B cell (primary cell): ENCODE results near the gene RASL10A. TPM values are rescaled to one million over a fixed set of nuclear protein-coding genes. Genes with fewer than 3 reads are reported as not detected.

Experiments used
- ATAC-seq: fragments of 200-7000 bp; cut with Tn5 transposase; one replicate; pipeline ENCODE4 v1.10.0; 2021; ENCODE audit warnings: low read depth, mild to moderate bottlenecking, moderate number of reproducible peaks, moderate library complexity
- CTCF ChIA-PET: fragments of 350-600 bp; sonication (Branson Sonifier 250); formaldehyde crosslinking; loops from one replicate; lab custom pipeline; 2021; ENCODE audit warnings: antibody characterized with exemption, inconsistent platforms; lab: Charles Lee
- POLR2A ChIA-PET: fragments of 350-600 bp; sonication (Branson Sonifier 250); formaldehyde crosslinking; loops from one replicate; lab custom pipeline; 2021; ENCODE audit warnings: antibody characterized with exemption; lab: Charles Lee
- DNase-seq: peaks from one replicate; pipeline ENCODE4 v3.0.0; 2013
- H2AFZ ChIP-seq: 2 replicates; pipeline ENCODE4 v1.6.1; 2012; ENCODE audit warnings: mild to moderate bottlenecking, low read depth, low read length; ENCODE audit not compliant: insufficient read depth, poor library complexity, severe bottlenecking
- H3K27ac ChIP-seq, 2 donors: 1 replicate in 1 of 2; 2 replicates in 1 of 2; pipeline ENCODE4 v1.5.1; 2012 to 2013; ENCODE audit warnings: low read length in 2 of 2, mild to moderate bottlenecking in 2 of 2, moderate library complexity in 1 of 2
- H3K27me3 ChIP-seq, 4 experiments: fragments of 200-600 bp in 1 of 4; sonication (generic) in 1 of 4; replicated peaks in 1 of 4; 1 replicate in 2 of 4; 2 replicates in 2 of 4; pipeline versions ENCODE4 v1.6.1 to v1.7.0; 2013 to 2016; ENCODE audit warnings: low read length in 3 of 4, mild to moderate bottlenecking in 2 of 4, mixed read lengths in 1 of 4, moderate library complexity in 1 of 4; ENCODE audit not compliant: insufficient read depth in 4 of 4, control insufficient read depth in 3 of 4; ENCODE audit errors: control extremely low read depth in 1 of 4
- H3K36me3 ChIP-seq, 2 experiments: replicated peaks in 1 of 2; 1 replicate in 1 of 2; 2 replicates in 1 of 2; pipeline versions ENCODE4 v1.6.1 to v1.7.1; 2013; ENCODE audit warnings: low read length in 1 of 2; ENCODE audit not compliant: insufficient read depth in 2 of 2, control insufficient read depth in 1 of 2; ENCODE audit errors: control extremely low read depth in 1 of 2, extremely low read depth in 1 of 2
- H3K4me1 ChIP-seq, 2 donors: fragments of 200-600 bp in 1 of 2; sonication (generic) in 1 of 2; 1 replicate in 1 of 2; 2 replicates in 1 of 2; pipeline versions ENCODE4 v1.5.1 to v1.6.1; 2013 to 2017; ENCODE audit warnings: low read length in 2 of 2; ENCODE audit not compliant: control insufficient read depth in 2 of 2, insufficient read depth in 2 of 2
- H3K4me2 ChIP-seq: replicated peaks from 2 replicates; pipeline ENCODE3; 2012; ENCODE audit warnings: mild to moderate bottlenecking, low read depth, low read length; ENCODE audit not compliant: poor library complexity, severe bottlenecking
- H3K4me3 ChIP-seq, 5 experiments: fragments of 200-600 bp in 1 of 5; sonication (generic) in 1 of 5; 1 replicate in 3 of 5; 2 replicates in 2 of 5; pipeline versions ENCODE4 v1.5.1 to v1.7.0; 2011 to 2016; ENCODE audit warnings: low read length in 4 of 5, mild to moderate bottlenecking in 4 of 5, low read depth in 2 of 5, control low read depth in 1 of 5, moderate library complexity in 1 of 5; ENCODE audit not compliant: insufficient read depth in 1 of 5; ENCODE audit errors: control extremely low read depth in 1 of 5, extremely low read depth in 1 of 5
- H3K79me2 ChIP-seq: fragments of 200-600 bp; sonication (generic); one replicate; pipeline ENCODE4 v1.6.0; 2016; ENCODE audit warnings: low read length; ENCODE audit not compliant: control insufficient read depth, insufficient read depth
- H3K9ac ChIP-seq: fragments of 200-600 bp; sonication (generic); 2 replicates; pipeline ENCODE4 v1.6.1; 2017; ENCODE audit warnings: mild to moderate bottlenecking, low read length, moderate library complexity
- H3K9me3 ChIP-seq, 3 donors: one replicate each; pipeline versions ENCODE4 v1.6.1 to v1.7.1; 2013; ENCODE audit warnings: low read length in 2 of 3; ENCODE audit not compliant: control insufficient read depth in 2 of 3, insufficient read depth in 1 of 3; ENCODE audit errors: control extremely low read depth in 1 of 3
- H4K20me1 ChIP-seq: 2 replicates; pipeline ENCODE4 v1.6.0; 2012; ENCODE audit warnings: mild to moderate bottlenecking, low read length; ENCODE audit not compliant: insufficient read depth, control insufficient read depth, poor library complexity, severe bottlenecking
- H3K27ac Mint-ChIP-seq: one replicate; pipeline ENCODE4 v1.8.0; 2021; ENCODE audit warnings: mixed read lengths
- H3K27me3 Mint-ChIP-seq: one replicate; pipeline ENCODE4 v1.8.0; 2021; ENCODE audit warnings: mixed read lengths
- H3K4me1 Mint-ChIP-seq: one replicate; pipeline ENCODE4 v1.8.0; 2021; ENCODE audit warnings: mixed read lengths
- H3K4me3 Mint-ChIP-seq: one replicate; pipeline ENCODE4 v1.8.0; 2021; ENCODE audit warnings: mixed read lengths
- H3K9me3 Mint-ChIP-seq: one replicate; pipeline ENCODE4 v1.8.0; 2022; ENCODE audit warnings: mixed read lengths; ENCODE audit not compliant: insufficient read depth
- EZH2 ChIP-seq: IDR thresholded peaks from 2 replicates; pipeline ENCODE4 v1.6.1; 2012; ENCODE audit warnings: borderline replicate concordance, low read depth, mild to moderate bottlenecking, moderate library complexity, low read length; ENCODE audit not compliant: insufficient read depth, poor library complexity, severe bottlenecking
- WGBS: methylation state at CpG from one replicate; pipeline ENCODE4 v1.1.5; 2013; ENCODE audit warnings: missing lambda C conversion rate; ENCODE audit not compliant: insufficient coverage; 5-methylcytosine and 5-hydroxymethylcytosine counted together
- intact Hi-C: fragments of 100-400 bp; cut with micrococcal nuclease; formaldehyde crosslinking; loops from one replicate; pipeline ENCODE4 v1.10.0; 2022
- polyA plus RNA-seq: library from polyadenylated mRNA; depleted of rRNA; stranded (reverse); fragments of >200 nt; gene quantifications from 2 replicates; pipeline ENCODE4 v1.2.3, GENCODE V29; 2012
- total RNA-seq, 2 donors: library from RNA; stranded (reverse); fragments of 120-200 nt in 1 of 2; gene quantifications; 1 replicate in 1 of 2; 2 replicates in 1 of 2; pipeline versions ENCODE4 v1.2.3 to v1.2.4, GENCODE V29; 2013 to 2022
- TF ChIP-seq, protein P1 (sequence below): fragments of 200-600 bp; IDR thresholded peaks from one replicate; pipeline ENCODE4 v1.8.0; 2022; ENCODE audit warnings: antibody characterized with exemption, mild to moderate bottlenecking

Gene RASL10A
- total and polyA plus RNA-seq, 2 donors (not counting 1 experiment from before 2014, with no cell fraction given) = 2.8 to 4.7 TPM

DNA sequence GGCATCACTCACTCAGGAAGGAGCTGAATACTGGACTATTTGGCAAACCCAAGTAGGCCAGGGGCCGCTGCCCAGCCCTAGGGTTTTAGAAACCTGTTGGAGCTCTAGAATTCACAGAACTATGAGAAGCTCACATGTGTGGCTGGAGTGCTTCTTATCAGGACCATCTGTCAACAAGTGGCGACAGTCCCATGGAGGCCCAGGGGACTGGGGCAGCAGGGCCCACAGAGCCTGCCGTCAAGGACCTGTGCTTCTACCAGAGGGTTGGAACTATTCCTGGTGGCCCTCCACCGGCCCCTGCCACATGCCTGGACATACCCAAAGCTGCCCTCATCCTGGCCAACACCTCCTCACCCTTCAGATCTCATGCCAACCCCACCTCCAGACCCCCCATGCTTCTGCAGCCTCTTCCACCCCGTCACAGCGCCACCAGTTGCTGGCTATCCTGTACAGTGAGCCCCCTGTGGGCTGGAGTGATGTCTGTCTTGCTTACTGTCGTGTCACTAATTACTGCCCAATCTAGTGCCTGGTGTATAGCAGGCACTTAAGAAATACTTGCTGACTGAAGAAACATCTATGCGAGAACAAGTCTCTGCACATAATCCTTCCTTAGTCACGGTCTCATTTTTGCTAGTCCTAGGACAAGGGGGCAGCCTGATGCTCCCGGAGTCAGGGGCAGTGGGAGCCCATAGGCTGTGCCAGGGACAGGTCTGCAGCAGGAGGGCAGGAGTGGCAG is 27.2 kb upstream of the RASL10A start:
- H3K4me3 ChIP-seq = no peak overlapping the region
- H3K27me3 ChIP-seq = no peaks in the 10 kb centered on the region
- Mint-ChIP-seq H3K9me3 (no peaks in the 10 kb centered on the region), H3K4me3 (no peak overlapping the region), H3K4me1 (no peaks in the 10 kb centered on the region), H3K27ac (peak overlapping the region; percentile 53), H3K27me3 (no peaks in the 10 kb centered on the region)
- POLR2A ChIA-PET = no interaction called here
- H3K27ac ChIP-seq = no peak overlapping the region
- DNase-seq (no peak), ATAC-seq (no peak)
- peaks cover 0 to 91% of the 10 kb centered on the region in 2 experiments for H3K36me3 ChIP-seq
- CTCF ChIA-PET = no interaction called here
- H3K9me3 ChIP-seq = no peaks in the 10 kb centered on the region
- TF ChIP-seq EZH2 = no peak
- TF ChIP-seq, protein P1, sequence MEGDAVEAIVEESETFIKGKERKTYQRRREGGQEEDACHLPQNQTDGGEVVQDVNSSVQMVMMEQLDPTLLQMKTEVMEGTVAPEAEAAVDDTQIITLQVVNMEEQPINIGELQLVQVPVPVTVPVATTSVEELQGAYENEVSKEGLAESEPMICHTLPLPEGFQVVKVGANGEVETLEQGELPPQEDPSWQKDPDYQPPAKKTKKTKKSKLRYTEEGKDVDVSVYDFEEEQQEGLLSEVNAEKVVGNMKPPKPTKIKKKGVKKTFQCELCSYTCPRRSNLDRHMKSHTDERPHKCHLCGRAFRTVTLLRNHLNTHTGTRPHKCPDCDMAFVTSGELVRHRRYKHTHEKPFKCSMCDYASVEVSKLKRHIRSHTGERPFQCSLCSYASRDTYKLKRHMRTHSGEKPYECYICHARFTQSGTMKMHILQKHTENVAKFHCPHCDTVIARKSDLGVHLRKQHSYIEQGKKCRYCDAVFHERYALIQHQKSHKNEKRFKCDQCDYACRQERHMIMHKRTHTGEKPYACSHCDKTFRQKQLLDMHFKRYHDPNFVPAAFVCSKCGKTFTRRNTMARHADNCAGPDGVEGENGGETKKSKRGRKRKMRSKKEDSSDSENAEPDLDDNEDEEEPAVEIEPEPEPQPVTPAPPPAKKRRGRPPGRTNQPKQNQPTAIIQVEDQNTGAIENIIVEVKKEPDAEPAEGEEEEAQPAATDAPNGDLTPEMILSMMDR = no peak
- no peak overlapping the region for H3K4me2 ChIP-seq
- H4K20me1 ChIP-seq = peaks cover 85% of the 10 kb centered on the region
- WGBS = 85% methylated on average over 8 of the region's 10 CpGs
- H3K4me1 ChIP-seq = no peaks in the 10 kb centered on the region
- intact Hi-C loops = no loop called here
- H3K9ac ChIP-seq = no peak overlapping the region
- peaks cover 29% of the 10 kb centered on the region for H3K79me2 ChIP-seq
- no peak overlapping the region for H2AFZ ChIP-seq

DNA sequence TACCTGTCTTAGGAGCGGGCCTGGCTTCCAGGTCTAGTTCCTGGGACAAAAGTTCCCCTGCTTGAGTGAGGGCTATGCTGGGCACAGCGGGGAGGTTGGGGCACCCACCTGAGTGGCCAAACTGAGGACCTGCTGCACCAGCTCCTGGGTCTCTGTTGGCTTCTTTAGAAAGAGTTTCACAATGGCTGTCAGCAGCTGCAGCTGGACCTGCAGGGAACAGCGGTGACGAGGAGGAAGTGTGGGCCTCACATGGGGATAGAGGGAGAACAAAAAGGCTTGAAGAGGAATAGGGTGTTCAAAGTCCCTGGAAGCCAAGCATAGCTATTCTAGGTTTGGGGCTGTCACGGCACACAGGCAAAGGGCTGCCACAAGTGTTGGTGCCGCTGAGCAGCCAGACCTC is 26.7 kb upstream of the RASL10A start:
- 88% methylated on average over 6 of the region's 6 CpGs for WGBS
- CTCF ChIA-PET = no interaction called here
- H4K20me1 ChIP-seq = peaks cover 80% of the 10 kb centered on the region
- intact Hi-C loops = no loop called here
- Mint-ChIP-seq H3K4me1 (no peaks in the 10 kb centered on the region), H3K4me3 (no peak overlapping the region), H3K9me3 (no peaks in the 10 kb centered on the region), H3K27me3 (no peaks in the 10 kb centered on the region), H3K27ac (no peak overlapping the region)
- H3K4me3 ChIP-seq = no peak overlapping the region
- H3K9me3 ChIP-seq = no peaks in the 10 kb centered on the region
- no peak for DNase-seq
- TF ChIP-seq EZH2 = no peak
- TF ChIP-seq, protein P1 = no peak
- H3K27me3 ChIP-seq = no peaks in the 10 kb centered on the region
- H3K36me3 ChIP-seq = peaks cover 0 to 88% of the 10 kb centered on the region in 2 experiments
- H3K4me2 ChIP-seq = no peak overlapping the region
- H3K79me2 ChIP-seq = peaks cover 31% of the 10 kb centered on the region
- POLR2A ChIA-PET = no interaction called here
- no peak for ATAC-seq
- H3K9ac ChIP-seq = no peak overlapping the region
- H3K27ac ChIP-seq = no peak overlapping the region
- no peak overlapping the region for H2AFZ ChIP-seq
- no peaks in the 10 kb centered on the region for H3K4me1 ChIP-seq
